ENCODE results near the gene TRAFD1. TPM values are rescaled to one million over a fixed set of nuclear protein-coding genes. Genes with fewer than 3 reads are reported as not detected.
"Not testable (repeated sequence)": the region's sequence is repeated elsewhere in the genome, so short reads cannot be mapped to it uniquely, and the experiment has no call there.

Gene TRAFD1
- total RNA-seq, 8 experiments from 2014 or later: 30.6 to 47.1 (median 37.5) TPM

DNA sequence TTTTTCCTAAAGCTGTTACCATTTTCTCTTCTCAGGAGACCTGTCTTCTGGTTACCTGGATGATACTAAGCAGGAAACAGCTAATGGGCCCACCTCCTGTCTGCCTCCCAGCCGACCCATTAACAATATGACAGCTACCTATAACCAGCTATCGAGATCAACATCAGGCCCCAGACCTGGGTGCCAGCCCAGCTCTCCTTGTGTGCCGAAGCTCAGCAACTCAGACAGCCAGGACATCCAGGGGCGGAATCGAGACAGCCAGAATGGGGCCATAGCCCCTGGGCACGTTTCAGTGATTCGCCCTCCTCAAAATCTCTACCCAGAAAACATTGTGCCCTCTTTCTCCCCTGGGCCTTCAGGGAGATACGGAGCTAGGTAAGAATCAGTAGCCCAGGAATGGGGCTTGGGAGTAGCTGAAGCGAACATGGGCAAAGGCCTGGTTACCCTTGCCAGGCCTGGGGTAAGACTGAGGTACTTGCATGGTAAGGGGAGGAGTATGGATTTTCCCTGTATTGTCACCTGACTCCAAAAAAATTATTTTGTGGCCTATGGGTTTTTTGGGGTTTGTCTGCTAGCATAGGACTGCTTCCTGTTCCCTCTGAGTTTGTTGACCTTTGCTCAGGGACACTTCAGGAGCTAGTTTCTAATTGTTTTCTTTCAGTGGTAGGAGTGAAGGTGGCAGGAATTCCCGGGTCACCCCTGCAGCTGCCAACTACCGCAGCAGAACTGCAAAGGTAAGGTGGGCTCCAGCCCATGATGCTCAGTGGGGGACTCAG, 26.6 kb downstream of the TRAFD1 start:
- no peak overlapping the region for H3K27ac ChIP-seq
- H3K4me3 ChIP-seq: no peak overlapping the region
- in situ Hi-C loops (cut with MboI; ENCODE audit: low pct_unique_long_range_greater_than_20kb in 2 of 9, low sequenced_read_pairs in 9 of 9, unreplicated experiment in 9 of 9): no loop called here
- WGBS, 10 experiments: 80 to 100% (median 92%) methylated on average over 1 to 8 of the region's 11 CpGs; no CpG with 5 or more reads in 2 of the 10 experiments
- no peaks in the 10 kb centered on the region for H3K4me1 ChIP-seq (replicated peaks in 1 of 2)
- no peak for ATAC-seq (replicated peaks in 6 of 8)

- Histone ChIP-seq H3K4me3 (no peak overlapping the region), H3K27ac (no peak overlapping the region), H3K4me1 (replicated peaks in 1 of 2) (no peaks in the 10 kb centered on the region)
- peak in 1 of 8 experiments; percentile 19 for ATAC-seq (replicated peaks in 6 of 8)
- in situ Hi-C loops (cut with MboI; ENCODE audit: low pct_unique_long_range_greater_than_20kb in 2 of 9, low sequenced_read_pairs in 9 of 9, unreplicated experiment in 9 of 9): no loop called here
- WGBS, 10 experiments: 50 to 96% (median 70%) methylated on average over 1 to 7 of the region's 11 CpGs; no CpG with 5 or more reads in 3 of the 10 experiments
These were observed 28.0 kb downstream of the TRAFD1 start for GRCh38 chr12:112153181-112153892.

- Histone ChIP-seq H3K27ac (no peak overlapping the region), H3K4me1 (replicated peaks in 1 of 2) (no peaks in the 10 kb centered on the region), H3K4me3 (no peak overlapping the region)
- no peak for ATAC-seq (replicated peaks in 6 of 8)
- WGBS, 10 experiments: 85 to 100% (median 92%) methylated on average over 1 to 7 of the region's 8 CpGs; no CpG with 5 or more reads in 3 of the 10 experiments
- in situ Hi-C loops (cut with MboI; ENCODE audit: low pct_unique_long_range_greater_than_20kb in 2 of 9, low sequenced_read_pairs in 9 of 9, unreplicated experiment in 9 of 9): no loop called here
These were observed 28.5 kb downstream of the TRAFD1 start for GRCh38 chr12:112153893-112154219.

GRCh38 chr12:112158461-112159145, 33.2 kb downstream of the TRAFD1 start:
- H3K4me1 ChIP-seq (replicated peaks in 1 of 2); ATAC-seq (replicated peaks in 6 of 8); H3K4me3 ChIP-seq; H3K27ac ChIP-seq; in situ Hi-C loops (cut with MboI; ENCODE audit: low pct_unique_long_range_greater_than_20kb in 2 of 9, low sequenced_read_pairs in 9 of 9, unreplicated experiment in 9 of 9): not testable (repeated sequence)
- WGBS, 10 experiments: 75 to 100% (median 90%) methylated on average over 1 to 10 of the region's 11 CpGs; no CpG with 5 or more reads in 3 of the 10 experiments

DNA sequence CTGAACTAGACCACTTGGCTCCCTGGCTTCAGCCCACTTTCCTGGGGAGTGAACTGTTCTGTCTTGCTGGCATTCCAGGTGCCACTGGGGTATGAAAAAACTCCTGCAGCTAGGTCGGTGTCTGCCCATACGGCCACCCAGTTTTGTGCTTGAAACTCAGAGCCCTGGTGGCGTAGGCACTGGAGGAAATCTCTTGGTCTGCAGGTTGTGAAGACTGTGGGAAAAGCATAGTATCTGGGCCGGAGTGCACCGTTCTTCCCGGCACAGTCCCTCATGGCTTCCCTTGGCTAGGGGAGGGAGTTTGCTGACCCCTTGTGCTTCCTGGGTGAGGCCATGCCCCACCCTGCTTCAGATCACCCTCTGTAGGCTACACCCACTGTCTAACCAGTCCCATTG, 33.8 kb downstream of the TRAFD1 start:
- Histone ChIP-seq H3K4me3 (no peak overlapping the region), H3K27ac (no peak overlapping the region), H3K4me1 (replicated peaks in 1 of 2) (no peaks in the 10 kb centered on the region)
- 94 to 100% (median 98%) methylated on average over 2 to 5 of the region's 6 CpGs; no CpG with 5 or more reads in 7 of the 10 experiments for WGBS, 10 experiments
- in situ Hi-C loops (cut with MboI; ENCODE audit: low pct_unique_long_range_greater_than_20kb in 2 of 9, low sequenced_read_pairs in 9 of 9, unreplicated experiment in 9 of 9): no loop called here
- no peak for ATAC-seq (replicated peaks in 6 of 8)

DNA sequence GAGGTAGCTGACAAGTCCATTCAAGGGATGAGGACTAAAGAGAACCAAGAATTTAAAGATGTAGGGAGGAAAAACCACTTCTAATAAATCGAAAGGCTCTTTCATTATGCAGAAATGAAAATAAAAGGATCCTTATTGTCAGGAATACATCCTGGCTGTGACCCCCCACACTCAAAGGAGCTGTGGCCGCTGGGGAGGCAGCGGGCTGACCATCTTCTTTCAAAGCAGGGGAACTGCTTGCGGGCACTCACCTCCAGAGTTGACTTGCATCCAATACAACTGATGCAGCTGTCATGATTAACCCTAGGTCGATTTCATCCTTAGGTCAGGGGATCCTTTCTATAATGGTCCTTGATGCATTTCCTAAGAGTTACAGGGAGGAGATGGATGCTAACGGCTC, 35.3 kb downstream of the TRAFD1 start:
- no peak for ATAC-seq (replicated peaks in 6 of 8)
- in situ Hi-C loops (cut with MboI; ENCODE audit: low pct_unique_long_range_greater_than_20kb in 2 of 9, low sequenced_read_pairs in 9 of 9, unreplicated experiment in 9 of 9): no loop called here
- WGBS, 10 experiments: 79 to 100% (median 100%) methylated on average over 1 to 6 of the region's 6 CpGs; no CpG with 5 or more reads in 3 of the 10 experiments
- H3K4me1 ChIP-seq (replicated peaks in 1 of 2): no peaks in the 10 kb centered on the region
- H3K4me3 ChIP-seq: no peak overlapping the region
- H3K27ac ChIP-seq: no peak overlapping the region

- Histone ChIP-seq H3K4me3 (no peak overlapping the region), H3K27ac (no peak overlapping the region), H3K4me1 (replicated peaks in 1 of 2) (no peaks in the 10 kb centered on the region)
- no peak for ATAC-seq (replicated peaks in 6 of 8)
- WGBS, 10 experiments: 50 to 100% (median 92%) methylated on average over 1 to 7 of the region's 9 CpGs; no CpG with 5 or more reads in 6 of the 10 experiments
- in situ Hi-C loops (cut with MboI; ENCODE audit: low pct_unique_long_range_greater_than_20kb in 2 of 9, low sequenced_read_pairs in 9 of 9, unreplicated experiment in 9 of 9): no loop called here
These were observed 36.4 kb downstream of the TRAFD1 start for GRCh38 chr12:112161711-112162110.

DNA sequence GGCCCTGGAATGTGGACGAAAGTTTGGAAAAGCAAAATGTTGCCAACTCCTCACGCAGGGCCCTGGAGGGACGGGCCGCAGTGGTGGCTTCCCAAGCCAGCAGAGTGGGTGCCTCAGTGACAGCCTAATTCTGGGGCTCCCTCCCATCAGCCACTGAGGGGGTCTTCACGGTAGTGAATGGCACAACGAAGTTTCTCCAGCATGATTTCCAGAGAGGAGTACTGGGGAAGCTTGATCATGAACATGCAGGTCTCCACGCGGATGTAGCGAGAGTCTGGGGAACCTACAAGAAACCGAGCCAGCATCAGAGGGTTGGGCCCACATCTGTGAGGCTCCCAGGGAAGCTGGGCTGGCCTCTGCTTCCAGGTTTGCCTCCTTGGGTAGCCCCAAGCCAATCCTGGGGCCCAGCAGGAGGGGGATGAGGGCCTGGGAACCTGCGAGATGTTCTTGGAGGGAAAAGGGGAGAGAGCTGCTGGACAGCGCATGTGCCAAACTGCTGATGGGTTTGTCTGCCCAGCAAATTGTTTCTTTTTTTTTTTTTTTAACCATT, 37.0 kb downstream of the TRAFD1 start:
- Histone ChIP-seq H3K27ac (no peak overlapping the region), H3K4me3 (no peak overlapping the region), H3K4me1 (replicated peaks in 1 of 2) (no peaks in the 10 kb centered on the region)
- in situ Hi-C loops (cut with MboI; ENCODE audit: low pct_unique_long_range_greater_than_20kb in 2 of 9, low sequenced_read_pairs in 9 of 9, unreplicated experiment in 9 of 9): no loop called here
- 67 to 100% (median 94%) methylated on average over 1 to 10 of the region's 12 CpGs; no CpG with 5 or more reads in 2 of the 10 experiments for WGBS, 10 experiments
- ATAC-seq (replicated peaks in 6 of 8): no peak

DNA sequence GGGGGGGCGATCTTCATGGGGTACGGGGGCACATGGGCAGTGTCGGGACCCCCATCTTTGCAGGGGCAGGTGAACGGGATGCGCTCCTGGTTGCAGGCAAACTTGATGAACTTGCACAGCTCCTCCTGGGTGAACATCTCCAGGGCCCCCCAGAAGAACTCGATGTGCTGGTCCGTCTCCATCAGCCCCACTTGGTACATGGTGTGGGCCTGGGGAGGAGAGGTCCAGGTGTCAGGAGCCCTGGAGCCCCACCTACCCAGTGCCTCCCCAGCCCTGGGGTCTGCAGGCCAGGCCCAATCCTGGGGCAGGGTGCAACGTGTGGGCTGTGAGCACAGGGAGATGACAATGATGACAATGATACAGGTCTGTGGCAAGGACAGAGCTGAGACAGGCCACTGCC, 37.7 kb downstream of the TRAFD1 start:
- no peak overlapping the region for H3K27ac ChIP-seq
- 80 to 100% (median 94%) methylated on average over 1 to 2 of the region's 8 CpGs; no CpG with 5 or more reads in 6 of the 10 experiments for WGBS, 10 experiments

DNA sequence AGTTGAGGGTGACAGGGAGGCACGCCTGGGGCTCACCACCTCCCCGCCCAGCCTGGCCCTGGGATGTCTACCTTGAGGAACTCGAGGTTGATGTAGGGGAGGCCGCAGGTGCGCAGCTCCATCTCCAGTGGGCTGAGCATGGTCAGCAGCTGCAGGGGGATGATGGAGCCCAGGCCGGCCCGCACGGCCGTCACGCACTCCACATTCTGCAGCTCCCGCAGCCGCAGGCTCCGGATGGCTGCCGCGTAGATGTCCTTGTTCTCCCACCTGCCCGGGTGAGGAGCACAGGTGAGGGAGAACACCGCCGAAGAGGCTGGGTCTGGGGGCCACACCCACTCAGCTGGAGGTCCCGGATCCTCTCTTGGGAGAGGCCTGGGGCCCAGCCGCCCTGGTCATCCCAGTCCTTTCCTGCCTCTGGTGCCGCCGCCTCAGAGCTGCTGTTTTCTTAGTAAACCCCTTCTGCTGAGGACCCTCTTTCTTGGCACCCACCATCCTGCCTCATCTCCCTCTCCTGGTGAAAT, 38.2 kb downstream of the TRAFD1 start:
- Histone ChIP-seq H3K4me1 (replicated peaks in 1 of 2) (no peaks in the 10 kb centered on the region), H3K4me3 (no peak overlapping the region), H3K27ac (no peak overlapping the region)
- peak in 2 of 8 experiments; percentile 13 to 15 for ATAC-seq (replicated peaks in 6 of 8)
- WGBS, 10 experiments: 80 to 92% (median 83%) methylated on average over 1 to 10 of the region's 22 CpGs; no CpG with 5 or more reads in 5 of the 10 experiments
- in situ Hi-C loops (cut with MboI; ENCODE audit: low pct_unique_long_range_greater_than_20kb in 2 of 9, low sequenced_read_pairs in 9 of 9, unreplicated experiment in 9 of 9): no loop called here

More for the DNA sequence above, 37.7 kb downstream of the TRAFD1 start:
- ATAC-seq (replicated peaks in 6 of 8): peak in 2 of 8 experiments; percentile 11 to 14
- Histone ChIP-seq H3K4me3 (no peak overlapping the region), H3K4me1 (replicated peaks in 1 of 2) (no peaks in the 10 kb centered on the region)
- in situ Hi-C loops (cut with MboI; ENCODE audit: low pct_unique_long_range_greater_than_20kb in 2 of 9, low sequenced_read_pairs in 9 of 9, unreplicated experiment in 9 of 9): no loop called here

- Histone ChIP-seq H3K27ac (no peak overlapping the region), H3K4me1 (replicated peaks in 1 of 2) (no peaks in the 10 kb centered on the region), H3K4me3 (no peak overlapping the region)
- WGBS, 10 experiments: 80 to 100% (median 91%) methylated on average over 1 to 9 of the region's 26 CpGs; no CpG with 5 or more reads in 5 of the 10 experiments
- ATAC-seq (replicated peaks in 6 of 8): peak in 1 of 8 experiments; percentile 5
- in situ Hi-C loops (cut with MboI; ENCODE audit: low pct_unique_long_range_greater_than_20kb in 2 of 9, low sequenced_read_pairs in 9 of 9, unreplicated experiment in 9 of 9): no loop called here
These were observed 38.8 kb downstream of the TRAFD1 start for GRCh38 chr12:112164011-112164660.

DNA sequence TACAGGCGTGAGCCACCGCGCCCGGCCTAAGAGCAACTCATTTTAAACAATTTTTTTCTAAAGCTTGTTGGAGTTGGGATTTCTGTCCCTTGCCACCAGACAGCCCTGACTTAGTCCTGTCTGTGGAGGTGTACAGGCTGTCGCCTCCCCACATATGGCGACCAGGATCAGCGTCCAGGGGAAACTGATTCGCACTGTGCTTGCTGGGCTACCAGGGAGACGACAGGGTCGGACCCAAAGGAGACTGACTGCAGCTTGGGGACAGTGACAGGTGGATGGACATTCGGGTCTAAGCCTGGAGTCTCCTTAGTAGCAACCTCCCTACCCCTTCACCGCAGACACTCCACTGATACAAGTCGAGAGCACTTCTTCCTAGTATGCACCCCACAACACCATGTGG, 40.3 kb downstream of the TRAFD1 start:
- H3K27ac ChIP-seq: no peak overlapping the region
- H3K4me3 ChIP-seq: no peak overlapping the region
- in situ Hi-C loops (cut with MboI; ENCODE audit: low pct_unique_long_range_greater_than_20kb in 2 of 9, low sequenced_read_pairs in 9 of 9, unreplicated experiment in 9 of 9): no loop called here
- no peak for ATAC-seq (replicated peaks in 6 of 8)
- 80 to 100% (median 100%) methylated on average over 1 to 3 of the region's 13 CpGs; no CpG with 5 or more reads in 7 of the 10 experiments for WGBS, 10 experiments
- no peaks in the 10 kb centered on the region for H3K4me1 ChIP-seq (replicated peaks in 1 of 2)
